ENCODE data around the gene PERM1.
"Not testable (repeated sequence)": the region's sequence is repeated elsewhere in the genome, so short reads cannot be mapped to it uniquely, and the experiment has no call there.

PERM1 gene

GRCh38 chr1:1014799-1015681 lies 33.1 kb upstream of the PERM1 start:
- DNase-seq, result no peak

GRCh38 chr1:1013922-1014648 lies 32.2 kb upstream of the PERM1 start:
- DNase-seq, result peak in 1 of 2 donors; percentile 42

- DNase-seq, result peak; percentile 90
Observed at GRCh38 chr1:1013105-1013921, 31.4 kb upstream of the PERM1 start, which contains the start of gene ISG15. TSS of gene ISG15 (plus strand) at chr1:1013497. CDS start at chr1:1013574, 77 bp downstream.

GRCh38 chr1:1012736-1013104 lies 30.8 kb upstream of the PERM1 start:
- not testable (repeated sequence) for DNase-seq

GRCh38 chr1:1011396-1011949 lies 29.6 kb upstream of the PERM1 start:
- DNase-seq, result no peak

- DNase-seq, result not testable (repeated sequence)
Observed at GRCh38 chr1:1010131-1010530, 28.2 kb upstream of the PERM1 start.

GRCh38 chr1:1006305-1007159 lies 24.6 kb upstream of the PERM1 start:
- no peak for DNase-seq

- DNase-seq, result no peak
Observed at GRCh38 chr1:1005774-1006304, 23.9 kb upstream of the PERM1 start.

- DNase-seq, result no peak
Observed at GRCh38 chr1:1004780-1005697, 23.1 kb upstream of the PERM1 start.

DNA sequence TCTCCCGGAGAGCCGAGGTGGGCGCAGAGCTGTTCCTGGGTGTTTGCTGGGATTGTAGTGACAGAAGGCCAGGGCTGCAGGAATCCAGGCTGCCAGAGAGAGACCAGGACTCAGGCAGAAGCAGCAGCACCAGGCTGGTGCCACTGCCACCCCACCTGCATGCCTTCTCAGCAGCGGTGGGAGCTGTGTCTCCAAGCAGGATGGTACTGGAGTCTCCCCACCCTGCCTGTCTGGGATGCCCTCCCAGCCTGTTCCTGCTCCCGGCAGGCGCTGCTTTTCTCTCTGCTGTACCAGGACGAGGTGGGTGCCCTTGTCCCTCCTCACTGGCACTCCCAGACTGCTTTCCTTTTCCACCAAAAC lies 22.5 kb upstream of the PERM1 start:
- DNase-seq, result no peak

- DNase-seq, result no peak
Observed at GRCh38 chr1:1003618-1004419, 21.9 kb upstream of the PERM1 start.

DNA sequence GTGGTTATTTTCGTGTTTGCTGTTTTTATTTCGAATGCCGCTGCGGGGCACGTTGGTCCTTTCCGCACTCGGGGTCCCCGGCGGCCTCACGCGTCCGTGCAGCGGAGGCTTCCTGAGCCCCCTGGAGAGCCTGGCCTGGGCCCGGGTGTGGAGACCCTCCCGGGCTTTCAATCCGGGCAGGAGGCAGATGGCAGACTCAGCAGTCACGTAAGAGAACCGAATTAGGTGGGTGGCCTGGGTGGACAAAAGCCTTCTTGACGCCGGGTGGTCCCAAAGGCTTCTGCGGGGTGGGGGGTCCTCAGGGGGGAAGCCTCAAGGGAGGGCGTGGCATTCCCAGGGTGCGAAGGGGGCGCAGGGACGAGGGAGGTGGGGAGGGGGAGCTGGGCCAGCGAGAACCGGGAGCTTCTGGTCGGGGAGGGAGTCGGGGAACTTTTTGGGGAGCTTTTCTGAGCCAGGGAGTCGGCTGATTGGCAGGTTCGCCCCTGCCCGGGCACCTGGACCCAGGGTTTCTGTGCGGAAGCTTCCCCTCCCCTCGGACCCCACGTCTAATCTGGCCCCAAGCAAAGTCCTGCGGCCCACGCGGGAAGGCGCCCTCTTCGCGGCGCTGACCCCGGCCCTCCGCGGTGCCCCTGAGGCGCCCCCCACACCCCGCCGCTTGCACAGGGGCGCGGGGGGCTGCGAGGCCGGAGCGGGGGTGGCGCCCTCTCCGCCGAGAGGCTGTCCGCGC lies 19.3 kb upstream of the PERM1 start:
- no peak for DNase-seq

DNA sequence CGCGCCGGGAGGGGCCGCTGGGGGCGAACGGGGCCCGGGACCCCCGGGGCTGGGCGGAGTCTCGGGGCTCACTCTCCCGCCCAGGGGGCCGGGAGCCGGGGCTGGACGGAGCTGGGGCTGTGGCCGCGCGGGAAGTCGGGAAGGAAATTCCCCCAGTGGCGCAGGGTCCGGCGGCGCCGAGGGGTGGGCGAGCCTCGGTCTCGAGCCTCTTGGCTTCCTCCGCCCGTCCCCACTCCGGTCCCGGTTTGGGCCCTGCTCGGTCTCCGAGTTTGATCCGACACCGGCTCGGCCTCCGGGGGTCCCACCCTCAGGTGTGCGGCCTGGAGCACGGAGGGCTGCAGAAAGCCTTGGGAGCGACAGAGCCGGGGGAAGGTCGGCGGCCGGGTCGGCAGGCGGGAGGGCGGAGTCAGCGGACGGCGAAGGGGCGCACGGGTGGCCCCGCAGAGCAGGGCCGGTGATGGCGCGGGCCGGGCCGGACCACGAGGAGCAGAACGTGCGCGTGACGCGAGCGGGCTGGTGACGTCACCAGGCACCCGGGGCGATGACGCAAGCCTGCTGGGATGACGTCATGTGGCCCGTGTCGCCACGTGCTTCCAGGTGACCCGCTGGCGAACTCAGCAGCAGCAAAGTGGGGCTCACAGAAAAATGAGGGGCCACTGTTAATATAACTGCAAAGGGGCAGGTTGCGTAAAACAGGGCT lies 18.6 kb upstream of the PERM1 start:
- peak; percentile 75 to 87 for DNase-seq

GRCh38 chr1:999725-1000356 lies 17.9 kb upstream of the PERM1 start, which contains the start of gene HES4:
TSS of gene HES4 (minus strand) at chr1:1000097. CDS start at chr1:999973, 124 bp downstream.
- peak; percentile 66 to 82 for DNase-seq

DNA sequence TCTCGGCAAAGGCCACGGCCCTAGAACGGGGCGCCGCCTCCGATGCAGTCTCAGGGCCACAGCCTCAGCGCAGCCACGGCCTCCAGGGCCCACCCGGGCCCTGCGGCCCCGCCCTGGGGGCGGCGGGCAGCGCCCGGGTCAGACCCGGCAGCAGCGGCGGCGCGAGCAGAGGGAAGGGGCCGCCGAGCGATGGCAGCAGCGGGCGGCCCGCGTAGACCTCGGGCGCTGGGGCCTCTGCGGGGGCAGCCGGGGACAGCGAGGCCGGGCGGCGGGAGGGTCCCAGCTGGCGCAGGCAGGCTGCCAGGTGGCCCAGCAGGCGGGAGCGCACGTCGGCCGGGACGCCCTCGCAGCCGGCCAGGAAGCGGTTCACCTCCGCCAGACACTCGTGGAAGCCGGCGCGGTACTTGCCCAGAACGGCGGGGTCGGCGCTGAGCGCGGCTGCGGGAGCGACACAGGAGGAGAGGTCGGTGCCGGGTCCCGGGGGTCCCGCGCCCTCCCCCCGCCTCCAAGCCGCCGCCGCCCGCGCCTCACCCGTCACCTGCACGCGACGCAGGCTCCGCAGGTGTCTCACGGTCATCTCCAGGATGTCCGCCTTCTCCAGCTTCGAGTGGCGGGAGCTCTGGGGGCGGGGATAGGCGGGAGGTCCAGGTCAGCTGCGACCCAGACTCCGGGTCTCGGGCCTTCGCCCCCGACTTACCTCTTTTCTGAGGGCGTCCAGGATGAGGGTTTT lies 17.3 kb upstream of the PERM1 start:
- peak; percentile 37 to 42 for DNase-seq

DNA sequence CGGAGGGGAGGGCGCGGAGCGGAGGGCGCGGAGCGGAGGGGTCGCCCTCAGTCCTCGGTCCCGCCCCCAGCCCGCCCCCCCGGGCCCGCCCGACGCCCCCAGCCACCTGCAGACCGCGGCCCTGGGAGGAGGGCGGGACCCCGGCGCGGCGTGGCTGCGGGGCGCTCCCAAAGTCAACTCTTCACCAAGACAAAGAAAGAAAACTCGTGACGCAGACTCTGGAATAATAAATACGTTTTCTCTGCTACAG lies 16.8 kb upstream of the PERM1 start:
- DNase-seq, result no peak

Measured in CD4-positive, alpha-beta T cell treated with Interleukin-1 beta for 1 hour (primary cell).